Keratinocyte (primary cell): ENCODE measurements around the gene PROM1. TPM values are rescaled to one million over a fixed set of nuclear protein-coding genes. Genes with fewer than 3 reads are reported as not detected.

Experiments used
- DNase-seq: peaks from one replicate; pipeline ENCODE4 v3.0.0-alpha.2; 2011; ENCODE audit warnings: low read depth, missing footprints, low spot score
- FAIRE-seq: peaks from 2 replicates; lab custom pipeline; 2011; peaks lifted over from hg19 to GRCh38; lab: Jason Lieb, UNC
- H2AFZ ChIP-seq: 2 replicates; pipeline ENCODE4 v1.6.0; 2012; ENCODE audit warnings: low read length, control low read depth, inconsistent platforms; ENCODE audit not compliant: control insufficient read depth
- H3K27ac ChIP-seq: 2 replicates; pipeline ENCODE4 v1.5.1; 2011; ENCODE audit warnings: low read length; ENCODE audit not compliant: control insufficient read depth, insufficient read depth
- H3K27me3 ChIP-seq: 3 replicates; pipeline ENCODE4 v1.6.0; 2011; ENCODE audit warnings: low read length; ENCODE audit not compliant: control insufficient read depth, insufficient read depth; ENCODE audit errors: extremely low read depth
- H3K36me3 ChIP-seq, 2 experiments: 2 replicates in 1 of 2; 3 replicates in 1 of 2; pipeline ENCODE4 v1.5.1; 2011; ENCODE audit warnings: low read length in 2 of 2, mild to moderate bottlenecking in 1 of 2; ENCODE audit not compliant: control insufficient read depth in 2 of 2, insufficient read depth in 2 of 2; ENCODE audit errors: extremely low read depth in 1 of 2
- H3K4me1 ChIP-seq: 3 replicates; pipeline ENCODE4 v1.5.1; 2011; ENCODE audit warnings: low read length; ENCODE audit not compliant: control insufficient read depth, insufficient read depth; ENCODE audit errors: extremely low read depth
- H3K4me2 ChIP-seq: 3 replicates; pipeline ENCODE4 v1.6.0; 2011; ENCODE audit warnings: low read depth, low read length; ENCODE audit not compliant: control insufficient read depth, insufficient read depth; ENCODE audit errors: extremely low read depth
- H3K4me3 ChIP-seq, 3 experiments: fragments of 200-600 bp in 1 of 3; sonication (generic) in 1 of 3; 2 replicates in 2 of 3; 3 replicates in 1 of 3; pipeline ENCODE4 v1.5.1; 2011 to 2016; ENCODE audit warnings: low read length in 3 of 3, mild to moderate bottlenecking in 3 of 3, control low read depth in 2 of 3, inconsistent platforms in 1 of 3, low read depth in 1 of 3, mixed read lengths in 1 of 3, mixed run types in 1 of 3, moderate library complexity in 1 of 3; ENCODE audit not compliant: control insufficient read depth in 2 of 3, insufficient read depth in 2 of 3; ENCODE audit errors: extremely low read depth in 1 of 3
- H3K79me2 ChIP-seq: 2 replicates; pipeline ENCODE4 v1.6.0; 2012; ENCODE audit warnings: low read length; ENCODE audit not compliant: control insufficient read depth, insufficient read depth
- H3K9ac ChIP-seq: 3 replicates; pipeline ENCODE4 v1.6.0; 2011; ENCODE audit warnings: low read length; ENCODE audit not compliant: control insufficient read depth, insufficient read depth; ENCODE audit errors: extremely low read depth
- H3K9me1 ChIP-seq: 3 replicates; pipeline ENCODE4 v1.6.0; 2011; ENCODE audit warnings: low read length; ENCODE audit not compliant: control insufficient read depth, insufficient read depth; ENCODE audit errors: extremely low read depth
- H3K9me3 ChIP-seq: 2 replicates; pipeline ENCODE4 v1.5.1; 2012; ENCODE audit warnings: low read depth, low read length; ENCODE audit not compliant: control insufficient read depth
- H4K20me1 ChIP-seq: 3 replicates; pipeline ENCODE4 v1.6.0; 2011; ENCODE audit warnings: low read length; ENCODE audit not compliant: control insufficient read depth, insufficient read depth; ENCODE audit errors: extremely low read depth
- CTCF ChIP-seq, 3 experiments: IDR thresholded peaks in 1 of 3; conservative IDR thresholded peaks in 1 of 3; optimal IDR thresholded peaks in 1 of 3; 2 replicates in 2 of 3; 3 replicates in 1 of 3; pipeline versions ENCODE3 to v1.5.1; 2011; ENCODE audit warnings: low read length in 3 of 3, mild to moderate bottlenecking in 3 of 3, moderate library complexity in 2 of 3, control low read depth in 1 of 3, inconsistent platforms in 1 of 3; ENCODE audit not compliant: insufficient read depth in 2 of 3; ENCODE audit errors: extremely low read depth in 1 of 3
- EZH2 ChIP-seq: IDR thresholded peaks from one replicate; pipeline ENCODE4 v1.6.1; 2012; ENCODE audit warnings: inconsistent platforms, mild to moderate bottlenecking, low read length, moderate library complexity
- dilution Hi-C: fragments of 300-500 bp; cut with MboI; formaldehyde crosslinking; loops from one replicate; pipeline ENCODE4 v1.7.0; 2020; ENCODE audit warnings: low sequenced_read_pairs; ENCODE audit not compliant: extremely low pct_ligation_motif_present
- polyA plus RNA-seq, 5 experiments: library from polyadenylated mRNA; depleted of rRNA in 3 of 5; stranded (reverse) in 3 of 5; stranded (forward) in 1 of 5; unstranded in 1 of 5; fragments of >200 nt; gene quantifications; 1 replicate in 1 of 5; 2 replicates in 3 of 5; 3 replicates in 1 of 5; pipeline versions ENCODE4 v1.2.1 to v1.2.3, GENCODE V29; 2011 to 2012; ENCODE audit warnings: missing spikeins in 2 of 5, low read depth in 1 of 5, low replicate concordance in 1 of 5

PROM1 gene
- polyA plus RNA-seq, 1 donor (not counting 4 experiments of a cell fraction or from before 2014, with no cell fraction given), result not detected

DNA sequence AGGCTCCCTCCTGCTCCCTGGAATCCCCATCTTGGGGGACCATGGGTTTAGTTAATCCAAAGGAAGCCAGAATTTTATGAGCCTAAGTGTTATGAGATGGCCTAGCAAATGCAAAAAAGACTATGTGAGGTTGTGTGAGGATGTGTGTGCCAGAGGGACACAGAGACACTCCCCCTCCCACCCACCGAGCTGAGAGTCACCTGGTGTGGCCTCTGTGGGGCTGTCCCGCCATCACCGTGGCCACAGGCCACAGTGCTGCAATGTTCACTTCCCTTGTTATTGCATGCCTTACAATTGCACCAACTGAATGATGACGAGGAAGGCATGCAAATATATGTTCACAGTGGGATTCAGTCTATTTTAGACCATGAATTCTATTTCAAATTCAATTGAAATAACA lies 120.2 kb downstream of the PROM1 start:
- H3K36me3 ChIP-seq, result no peaks in the 10 kb centered on the region
- dilution Hi-C loops, result no loop called here

DNA sequence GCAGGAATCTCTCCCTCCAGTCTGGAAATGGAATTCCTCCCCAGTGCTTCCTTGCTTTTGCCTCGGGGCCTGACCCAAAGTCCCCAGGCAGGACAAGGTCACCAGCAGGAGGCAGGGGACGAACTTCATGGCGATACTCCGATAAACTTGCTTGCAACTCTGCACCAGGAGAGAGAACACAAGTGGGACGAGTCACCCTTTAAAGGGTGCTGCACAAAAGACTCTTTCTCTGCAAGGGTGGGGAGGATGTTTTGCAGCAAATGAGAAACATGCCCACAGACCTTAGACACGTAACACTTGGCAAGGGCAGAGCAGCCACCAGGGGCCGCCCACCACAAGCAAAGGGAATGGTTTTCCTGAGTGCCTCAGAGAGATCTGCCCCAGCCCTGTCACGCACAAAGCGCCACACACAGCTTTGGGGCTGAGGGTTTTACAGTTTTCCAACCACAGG lies 120.8 kb downstream of the PROM1 start, which contains the start of gene FGFBP2:
TSS of gene FGFBP2 (minus strand) at position 175 of the 451 bp plus-strand sequence. CDS start at position 129, 46 bp downstream.
- DNase-seq (no peak), FAIRE-seq (peak; percentile 69)
- Histone ChIP-seq H3K4me3 (no peak within 1 kb of the TSS), H3K4me1 (no peaks in the 10 kb centered on the region), H2AFZ (no peak within 1 kb of the TSS), H3K27ac (no peak within 1 kb of the TSS), H3K4me2 (no peak within 1 kb of the TSS), H3K36me3 (no peaks in the 10 kb centered on the region), H3K79me2 (no peaks in the 10 kb centered on the region), H3K9ac (no peak within 1 kb of the TSS), H4K20me1 (no peaks in the 10 kb centered on the region), H3K9me3 (no peaks in the 10 kb centered on the region), H3K9me1 (no peaks in the 10 kb centered on the region), H3K27me3 (peaks cover 5% of the 10 kb centered on the region)
- dilution Hi-C loops, result no loop called here
- peak; percentile 43 to 74 (median 55) for TF ChIP-seq CTCF (optimal IDR thresholded peaks at IDR 0.05 in 1 of 3, IDR thresholded peaks at IDR 0.05 in 1 of 3, conservative IDR thresholded peaks at IDR 0.05 in 1 of 3; ENCODE audit: extremely low read depth in 1 of 3, insufficient read depth in 2 of 3, low read length in 3 of 3)
- TF ChIP-seq EZH2, result no peak

More for the DNA sequence above, 120.2 kb downstream of the PROM1 start:
- H3K4me2 ChIP-seq, result no peak overlapping the region
- peaks cover 5% of the 10 kb centered on the region for H3K27me3 ChIP-seq
- no peaks in the 10 kb centered on the region for H3K9me3 ChIP-seq
- no peak overlapping the region for H3K27ac ChIP-seq
- H3K9ac ChIP-seq, result no peak overlapping the region
- DNase-seq (no peak), FAIRE-seq (no peak)
- TF ChIP-seq CTCF (optimal IDR thresholded peaks at IDR 0.05 in 1 of 3, IDR thresholded peaks at IDR 0.05 in 1 of 3, conservative IDR thresholded peaks at IDR 0.05 in 1 of 3; ENCODE audit: extremely low read depth in 1 of 3, insufficient read depth in 2 of 3, low read length in 3 of 3) (no peak), EZH2 (no peak)
- H2AFZ ChIP-seq, result no peak overlapping the region
- H4K20me1 ChIP-seq, result no peaks in the 10 kb centered on the region
- H3K9me1 ChIP-seq, result no peaks in the 10 kb centered on the region
- H3K79me2 ChIP-seq, result no peaks in the 10 kb centered on the region
- H3K4me3 ChIP-seq, result no peak overlapping the region
- H3K4me1 ChIP-seq, result no peaks in the 10 kb centered on the region
